MCF 10A (cell line): ENCODE measurements around the gene RAC2. TPM values are rescaled to one million over a fixed set of nuclear protein-coding genes. Genes with fewer than 3 reads are reported as not detected.

Experiments
- BruUV-seq: library from RNA; stranded (reverse); fragments of 400-500 nt; replicated peaks from 2 replicates; lab custom pipeline; 2021; lab: Mats Ljungman, UMichigan
- CTCF ChIA-PET: fragments of 300-600 bp; sonication (Branson Sonifier 250); formaldehyde crosslinking; extraction: SDS; loops from one replicate; lab custom pipeline; 2021; ENCODE audit warnings: antibody characterized with exemption, inconsistent platforms; lab: Yijun Ruan, JAX
- POLR2A ChIA-PET: fragments of 300-600, 350-650 bp; sonication (Branson Sonifier 250); formaldehyde crosslinking; extraction: SDS; loops from one replicate; lab custom pipeline; 2020; ENCODE audit warnings: antibody characterized with exemption, inconsistent platforms; lab: Yijun Ruan, JAX
- DNase-seq: peaks from one replicate; pipeline ENCODE4 v3.0.0-alpha.2; 2018; ENCODE audit not compliant: unreplicated experiment
- H3K27ac Mint-ChIP-seq: one replicate; pipeline ENCODE4 v1.8.0; 2022; ENCODE audit warnings: mild to moderate bottlenecking, low read depth, mixed read lengths; ENCODE audit not compliant: unreplicated experiment
- H3K27me3 Mint-ChIP-seq: one replicate; pipeline ENCODE4 v1.8.0; 2022; ENCODE audit warnings: mixed read lengths; ENCODE audit not compliant: insufficient read depth, unreplicated experiment
- H3K36me3 Mint-ChIP-seq: one replicate; pipeline ENCODE4 v1.8.0; 2022; ENCODE audit warnings: mild to moderate bottlenecking, moderate library complexity, mixed read lengths; ENCODE audit not compliant: insufficient read depth, unreplicated experiment
- H3K4me1 Mint-ChIP-seq: one replicate; pipeline ENCODE4 v1.8.0; 2022; ENCODE audit warnings: mixed read lengths; ENCODE audit not compliant: insufficient read depth, unreplicated experiment
- H3K4me3 Mint-ChIP-seq: one replicate; pipeline ENCODE4 v1.8.0; 2022; ENCODE audit warnings: mild to moderate bottlenecking, moderate library complexity, mixed read lengths; ENCODE audit not compliant: unreplicated experiment
- H3K9me3 Mint-ChIP-seq: one replicate; pipeline ENCODE4 v1.8.0; 2022; ENCODE audit warnings: mixed read lengths; ENCODE audit not compliant: unreplicated experiment
- CTCF ChIP-seq: fragments of 200-600 bp; IDR thresholded peaks from one replicate; pipeline ENCODE4 v1.8.0; 2022; ENCODE audit warnings: antibody characterized with exemption, mild to moderate bottlenecking; ENCODE audit not compliant: unreplicated experiment
- intact Hi-C: fragments of 100-400 bp; cut with micrococcal nuclease; formaldehyde crosslinking; loops from 2 replicates; pipeline ENCODE4 v1.14.1; 2022
- total RNA-seq: library from RNA; stranded (reverse); gene quantifications from 2 replicates; pipeline ENCODE4 v1.2.3, GENCODE V29; 2022

RAC2 gene
- total RNA-seq, 1 experiment from 2014 or later, result 42.4 TPM

- Mint-ChIP-seq H3K36me3 (no peaks in the 10 kb centered on the region), H3K27ac (no peak overlapping the region), H3K4me3 (no peak overlapping the region), H3K9me3 (no peaks in the 10 kb centered on the region), H3K27me3 (no peaks in the 10 kb centered on the region), H3K4me1 (no peaks in the 10 kb centered on the region)
- POLR2A ChIA-PET, result no interaction called here
- DNase-seq, result no peak
- intact Hi-C loops, result no loop called here
- TF ChIP-seq CTCF, result no peak
- CTCF ChIA-PET, result interaction anchor here (0.9 to 5.3 kb wide), 2 partner anchors 14 to 43 kb away, joined by 3 to 36 read pairs; no protein-coding TSS in a partner anchor
- no TSS peak for BruUV-seq
Observed at GRCh38 chr22:37273846-37274225, 29.8 kb upstream of the RAC2 start.

GRCh38 chr22:37273126-37273845 lies 29.2 kb upstream of the RAC2 start:
- intact Hi-C loops, result no loop called here
- no peaks in the 10 kb centered on the region for H3K36me3 Mint-ChIP-seq
- no TSS peak for BruUV-seq
- no peak overlapping the region for H3K4me3 Mint-ChIP-seq
- peak; percentile 35 for DNase-seq
- H3K27ac Mint-ChIP-seq, result no peak overlapping the region
- H3K27me3 Mint-ChIP-seq, result no peaks in the 10 kb centered on the region
- H3K4me1 Mint-ChIP-seq, result no peaks in the 10 kb centered on the region
- TF ChIP-seq CTCF, result no peak
- POLR2A ChIA-PET, result no interaction called here
- CTCF ChIA-PET, result interaction anchor here (0.6 to 5.3 kb wide), 3 partner anchors 8 to 43 kb away, joined by 3 to 36 read pairs (median 4); no protein-coding TSS in a partner anchor
- H3K9me3 Mint-ChIP-seq, result no peaks in the 10 kb centered on the region

GRCh38 chr22:37270928-37271650 lies 27.0 kb upstream of the RAC2 start:
- no TSS peak for BruUV-seq
- CTCF ChIA-PET, result interaction anchor here (5.3 kb wide), 1 partner anchor 11 kb away, joined by 36 read pairs; no protein-coding TSS in a partner anchor
- intact Hi-C loops, result loop anchor here (1.0 kb wide), 1 partner anchor 186 kb away; no protein-coding TSS in a partner anchor
- Mint-ChIP-seq H3K4me3 (no peak overlapping the region), H3K9me3 (no peaks in the 10 kb centered on the region), H3K36me3 (no peaks in the 10 kb centered on the region), H3K27me3 (no peaks in the 10 kb centered on the region), H3K4me1 (no peaks in the 10 kb centered on the region), H3K27ac (no peak overlapping the region)
- DNase-seq, result no peak
- no peak for TF ChIP-seq CTCF
- POLR2A ChIA-PET, result interaction anchor here (1.2 kb wide), 1 partner anchor 10 kb away, joined by 3 read pairs; no protein-coding TSS in a partner anchor
